Kidney tubule cell (primary cell): Measurements from ENCODE around the gene GPR39.
"Not testable (repeated sequence)": the region's sequence is repeated elsewhere in the genome, so short reads cannot be mapped to it uniquely, and the experiment has no call there.

ENCODE experiments used
- DNase-seq: peaks from one replicate; pipeline ENCODE4 v3.0.0-alpha.2; 2018; ENCODE audit warnings: low spot score

The GPR39 gene

DNA sequence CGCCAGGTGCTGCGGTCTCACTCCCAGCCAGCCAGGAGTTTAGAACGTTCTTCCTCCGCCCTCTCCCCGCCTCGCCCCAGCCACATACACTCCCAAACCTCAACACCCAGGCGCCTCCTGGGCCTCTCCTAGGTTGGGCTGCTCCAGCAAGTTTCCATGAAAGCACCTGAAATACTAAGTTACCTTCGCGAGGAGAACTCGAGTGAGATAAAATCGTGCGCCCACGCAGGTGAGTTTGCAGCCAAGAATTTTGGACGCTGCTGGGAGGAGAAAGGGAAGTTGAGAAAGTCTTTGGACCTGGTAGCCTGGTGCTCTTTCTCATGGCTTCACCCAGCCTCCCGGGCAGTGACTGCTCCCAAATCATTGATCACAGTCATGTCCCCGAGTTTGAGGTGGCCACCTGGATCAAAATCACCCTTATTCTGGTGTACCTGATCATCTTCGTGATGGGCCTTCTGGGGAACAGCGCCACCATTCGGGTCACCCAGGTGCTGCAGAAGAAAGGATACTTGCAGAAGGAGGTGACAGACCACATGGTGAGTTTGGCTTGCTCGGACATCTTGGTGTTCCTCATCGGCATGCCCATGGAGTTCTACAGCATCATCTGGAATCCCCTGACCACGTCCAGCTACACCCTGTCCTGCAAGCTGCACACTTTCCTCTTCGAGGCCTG lies at the start of gene GPR39:
Gene GPR39 (plus strand): TSS at position 83 of the 673 bp plus-strand sequence.
- DNase-seq: no peak

DNA sequence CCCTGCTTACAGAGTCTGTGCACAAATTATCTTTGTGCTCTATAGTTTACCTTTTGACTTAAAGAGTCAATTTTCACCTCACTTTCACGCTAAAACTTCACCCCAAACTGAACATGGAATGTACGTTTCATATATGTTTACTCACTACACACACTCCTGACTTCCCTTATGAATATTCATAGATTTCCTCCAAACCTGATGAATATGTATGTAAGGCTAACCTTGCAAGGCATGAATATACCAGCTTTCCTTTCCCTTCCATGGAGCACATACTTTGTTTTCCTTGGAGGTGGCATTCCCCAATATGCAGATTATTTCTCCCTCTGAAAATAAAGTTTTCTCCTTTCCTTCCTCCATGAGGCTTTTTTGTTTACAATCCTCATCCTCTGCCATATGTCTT lies 48.4 kb upstream of the GPR39 start:
- DNase-seq: no peak

DNA sequence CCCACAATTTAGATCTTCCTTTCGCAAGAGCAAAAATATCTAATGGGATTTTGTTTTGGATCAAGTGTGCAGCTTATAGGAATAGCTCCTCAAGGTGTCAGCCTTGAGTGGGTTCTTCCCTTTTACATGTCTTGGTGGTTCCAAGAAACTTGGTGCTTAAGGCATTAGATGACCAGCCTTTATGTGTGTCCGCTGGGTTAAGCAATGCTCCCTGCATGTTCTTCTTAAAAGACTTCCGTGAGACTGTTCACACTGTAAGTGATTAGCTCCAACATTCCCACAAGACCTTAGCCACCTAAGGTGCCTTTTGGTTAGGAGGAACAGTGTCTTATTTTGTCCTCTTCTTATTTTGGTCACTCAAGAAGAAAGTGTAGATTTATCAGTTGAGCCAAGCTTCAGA lies 44.3 kb upstream of the GPR39 start:
- DNase-seq: no peak

DNA sequence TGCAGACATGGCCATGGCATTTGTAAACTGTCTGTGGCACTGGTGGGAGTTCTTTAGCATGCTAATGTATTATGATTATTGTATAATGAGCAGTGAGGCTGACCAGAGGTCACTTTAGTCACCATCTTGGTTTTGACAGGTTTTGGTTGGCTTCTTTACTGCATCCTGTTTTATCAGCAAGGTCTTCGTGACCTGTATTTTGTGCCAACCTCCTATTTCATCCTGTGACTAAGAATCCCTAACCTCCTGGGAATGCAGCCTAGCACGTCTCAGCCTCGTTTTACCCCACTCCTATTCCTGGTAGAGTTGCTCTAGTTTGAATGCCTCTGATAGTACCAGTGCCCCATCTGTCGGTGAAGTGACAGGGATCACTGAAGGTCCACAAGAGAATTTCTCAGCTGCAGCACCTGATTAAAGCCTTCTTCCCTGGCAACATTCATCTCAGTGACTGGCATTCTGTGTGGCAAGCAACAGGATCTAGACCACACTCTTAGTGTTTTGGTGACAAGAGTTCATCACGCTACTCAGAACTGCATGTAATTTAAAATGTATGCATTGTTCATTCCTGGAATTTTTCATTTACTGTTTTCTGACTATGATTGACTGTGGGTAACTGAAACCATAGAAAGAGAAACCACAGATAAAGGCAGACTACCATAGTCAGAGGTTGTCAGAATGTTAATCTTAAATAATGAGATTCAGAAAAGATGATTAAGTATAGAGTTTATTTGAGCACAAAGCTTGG lies 43.0 kb upstream of the GPR39 start:
- no peak for DNase-seq

DNA sequence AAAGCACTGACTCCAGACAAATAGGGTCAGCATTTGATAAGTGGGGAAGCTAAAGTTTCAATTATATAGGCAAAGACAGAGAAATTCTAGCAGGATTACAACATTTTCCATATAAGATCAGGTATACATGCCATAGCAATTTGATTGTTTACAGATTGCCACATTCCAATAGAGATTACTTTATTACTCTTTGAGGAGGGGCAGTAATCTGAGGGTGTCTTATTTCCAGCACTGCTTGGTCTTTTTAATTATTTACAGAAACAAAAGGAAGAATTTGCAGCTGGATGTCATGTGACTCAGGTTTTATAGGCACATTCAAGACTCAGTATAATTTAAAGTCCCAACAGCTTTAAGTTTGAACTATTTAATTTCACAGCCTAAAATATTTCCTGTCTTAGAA lies 42.5 kb upstream of the GPR39 start:
- DNase-seq: no peak

DNA sequence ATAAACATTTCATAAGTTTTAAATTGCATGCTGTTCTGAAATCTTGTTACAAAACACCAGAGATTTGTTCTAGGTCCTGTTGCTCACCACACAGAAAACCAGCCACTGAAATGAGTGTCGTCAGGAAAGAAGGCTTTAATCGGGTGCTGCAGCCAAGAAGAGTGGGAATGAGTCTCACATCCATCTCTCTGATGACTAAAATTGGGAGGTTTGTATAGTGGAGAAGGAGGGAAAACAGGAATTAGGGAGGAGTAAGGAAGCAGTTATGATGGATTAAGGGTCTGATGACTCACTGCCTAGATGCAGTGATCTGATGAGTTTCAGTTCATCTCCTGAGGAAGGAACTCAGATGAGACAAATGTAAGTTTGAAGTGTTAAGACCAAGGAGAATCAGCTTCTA lies 42.1 kb upstream of the GPR39 start:
- peak; percentile 58 for DNase-seq

DNA sequence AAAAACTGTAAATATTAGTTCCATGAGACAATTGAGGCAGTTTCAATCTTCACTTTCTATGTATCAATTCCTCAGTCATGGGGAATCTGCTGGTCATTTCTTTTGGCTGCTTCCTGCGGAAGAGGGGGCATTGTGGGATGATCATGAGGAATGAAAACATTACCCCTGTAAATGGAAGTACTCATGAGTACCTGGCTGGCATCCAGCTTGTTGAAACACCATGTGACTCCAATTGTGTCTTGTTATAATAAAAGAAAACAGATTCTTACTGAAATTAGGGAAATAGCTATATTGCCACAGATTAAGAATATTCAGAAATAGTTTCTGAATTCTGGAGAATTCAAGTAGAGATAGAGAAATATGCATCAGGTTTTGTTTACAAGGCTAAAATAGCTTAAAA lies 41.6 kb upstream of the GPR39 start:
- DNase-seq: peak; percentile 37

DNA sequence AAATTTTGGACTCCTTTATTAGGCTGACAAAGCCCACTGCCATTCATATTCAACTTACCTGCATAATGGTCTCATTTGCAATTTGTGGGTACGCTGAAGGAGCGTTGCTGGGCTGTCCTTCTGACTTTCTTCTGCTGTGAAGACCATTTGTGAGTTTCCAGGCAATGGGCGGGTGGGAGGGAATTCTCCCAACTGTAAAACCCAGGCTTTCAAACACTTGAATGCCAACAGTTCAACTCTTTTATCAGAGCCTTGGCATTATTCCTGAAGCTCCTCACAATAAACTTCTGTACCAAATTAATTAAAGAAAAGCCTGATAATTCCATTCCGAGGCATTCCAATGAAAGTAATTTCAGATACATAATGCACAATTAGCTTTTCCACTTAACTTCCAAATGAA lies 35.2 kb upstream of the GPR39 start:
- no peak for DNase-seq

DNA sequence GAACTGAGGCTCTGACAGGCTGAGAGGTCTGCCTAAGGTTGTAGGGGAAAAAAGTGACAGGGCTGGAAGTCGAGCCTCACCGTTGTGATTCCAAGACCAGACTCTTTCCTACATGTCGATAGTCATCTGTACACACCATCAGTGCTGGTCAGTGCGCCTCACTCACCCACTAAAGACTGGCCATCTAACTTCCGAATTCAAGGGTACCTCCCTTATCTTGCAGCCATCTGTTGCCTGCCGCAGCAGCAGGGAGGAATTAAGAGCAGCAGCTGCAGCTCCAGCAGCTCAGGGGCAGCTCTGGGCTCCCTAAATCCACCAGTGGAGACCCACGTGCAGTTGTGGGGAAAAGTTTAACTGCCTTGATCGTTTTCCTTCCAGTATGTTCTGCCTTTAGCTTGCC lies 32.6 kb upstream of the GPR39 start:
- DNase-seq: no peak

DNA sequence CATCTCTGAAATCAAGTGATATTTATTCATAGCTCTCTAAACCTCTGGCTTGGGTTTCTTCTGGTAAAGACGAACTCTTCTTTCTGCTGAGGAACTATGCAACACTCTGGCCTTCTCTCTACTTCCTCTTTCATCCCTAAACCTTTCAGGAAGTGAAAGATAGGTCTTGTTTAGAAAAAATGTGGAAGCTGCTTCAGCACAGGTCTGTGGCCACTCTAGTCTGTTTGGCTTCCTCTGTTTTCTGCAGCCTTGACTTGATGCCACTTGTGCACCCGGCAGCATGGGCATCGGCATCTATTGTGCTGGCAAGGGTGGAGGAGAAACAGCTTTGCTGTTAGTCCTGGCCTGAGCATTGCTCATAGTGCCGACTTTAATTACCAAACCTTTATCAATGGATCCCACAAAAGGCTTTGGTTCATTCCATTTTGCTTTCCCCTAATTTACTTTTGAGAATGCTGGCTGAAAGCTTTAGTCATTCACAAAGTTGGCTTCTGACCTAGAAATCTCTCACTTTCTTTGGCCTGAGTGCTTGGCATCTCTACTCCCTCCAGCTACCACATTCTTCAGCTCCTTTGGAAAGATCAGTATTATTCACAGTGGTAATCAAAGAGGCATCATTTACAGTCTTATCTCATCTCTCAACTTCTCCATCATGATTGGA lies 32.0 kb upstream of the GPR39 start:
- no peak for DNase-seq

DNA sequence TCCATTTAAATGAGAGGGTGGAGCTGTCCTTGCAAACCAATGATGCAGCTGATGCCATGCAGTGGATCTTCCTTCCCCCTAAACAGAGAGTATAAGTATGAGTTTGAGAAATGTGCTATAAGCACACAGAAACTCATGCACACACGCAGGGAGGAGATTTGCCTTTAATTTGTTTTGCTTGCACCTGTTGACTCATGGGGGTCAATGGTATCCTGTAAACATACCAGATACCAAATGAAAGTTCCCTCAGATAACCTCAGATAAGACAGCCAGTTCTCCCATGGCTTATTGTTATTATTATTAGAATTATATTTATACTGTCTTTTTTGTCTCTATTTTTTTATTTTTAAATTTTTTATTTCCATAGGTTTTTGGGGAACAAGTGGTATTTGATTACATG lies 29.5 kb upstream of the GPR39 start:
- DNase-seq: no peak

DNA sequence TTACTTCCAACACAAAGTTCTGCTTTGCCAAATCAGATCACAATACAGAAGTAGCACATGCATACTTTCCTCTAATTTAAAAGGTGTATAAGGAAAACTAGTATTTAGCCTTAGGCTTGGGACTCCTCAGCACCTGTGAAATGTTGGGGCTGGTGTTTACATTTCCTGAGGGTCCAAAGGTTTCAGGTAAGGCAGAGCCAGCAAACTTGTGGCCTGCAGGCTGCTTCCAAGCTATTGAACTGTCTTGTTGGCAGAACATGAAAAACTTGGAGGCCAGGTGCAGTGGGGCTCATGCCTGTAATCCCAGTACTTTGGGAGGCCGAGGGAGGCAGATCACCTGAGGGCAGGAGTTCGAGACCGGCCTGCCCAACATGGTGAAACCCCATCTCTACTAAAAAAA lies 26.5 kb upstream of the GPR39 start:
- no peak for DNase-seq

DNA sequence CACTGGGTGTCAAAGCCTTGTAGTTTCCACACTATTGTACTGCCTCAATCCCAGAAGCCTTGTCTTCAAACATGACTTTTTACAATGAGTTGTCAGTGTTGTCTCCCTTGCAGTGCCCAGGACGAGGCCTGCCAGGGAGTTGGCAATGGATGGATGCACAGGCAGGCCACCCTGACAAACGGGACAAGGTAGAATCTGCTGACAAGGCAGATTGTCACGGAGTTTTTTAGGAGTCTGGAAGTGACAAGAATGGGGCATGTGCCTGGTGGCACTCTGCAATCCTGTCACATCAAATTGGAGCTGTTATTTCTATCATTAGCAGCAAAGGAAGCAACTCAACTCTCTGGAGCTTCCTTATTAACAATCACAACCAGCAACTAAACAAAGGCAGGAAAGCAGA lies 25.2 kb upstream of the GPR39 start:
- DNase-seq: no peak

DNA sequence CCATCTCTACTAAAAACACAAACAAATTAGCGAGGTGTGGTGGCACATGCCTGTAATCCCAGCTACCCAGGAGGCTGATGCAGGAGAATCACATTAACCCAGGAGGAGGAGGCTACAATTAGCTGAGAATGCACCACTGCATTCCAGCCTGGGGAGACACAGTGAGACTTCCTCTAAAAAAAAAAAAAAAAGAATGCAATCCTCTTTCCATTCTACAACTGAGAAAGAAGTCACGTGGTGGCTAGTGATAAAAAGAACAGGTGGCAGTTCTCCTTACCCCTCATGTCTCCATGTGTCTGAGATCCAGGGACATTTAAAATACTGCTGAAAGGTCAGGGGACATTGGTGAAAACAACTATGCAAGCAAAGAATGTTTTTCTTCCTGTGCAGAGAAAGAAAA lies 24.4 kb upstream of the GPR39 start:
- no peak for DNase-seq

DNA sequence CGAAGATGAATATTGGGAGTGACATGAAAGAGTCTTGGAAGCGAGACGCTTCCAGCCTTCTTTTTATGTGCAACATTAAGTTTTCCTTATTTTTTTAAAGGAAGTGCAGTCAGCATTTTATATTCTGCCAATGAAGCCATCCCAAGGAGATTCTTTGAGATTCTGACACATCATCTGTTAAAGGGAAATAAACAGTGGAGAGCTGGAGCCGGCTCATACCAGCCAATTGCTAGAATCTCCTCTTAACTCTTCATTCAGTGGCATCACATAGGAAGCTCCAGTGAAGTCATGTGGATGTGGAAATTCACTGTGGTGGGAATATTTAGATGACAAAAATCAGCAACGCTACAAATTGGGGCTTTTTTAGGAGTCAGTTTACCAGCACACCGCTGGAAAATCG lies 23.7 kb upstream of the GPR39 start:
- no peak for DNase-seq

DNA sequence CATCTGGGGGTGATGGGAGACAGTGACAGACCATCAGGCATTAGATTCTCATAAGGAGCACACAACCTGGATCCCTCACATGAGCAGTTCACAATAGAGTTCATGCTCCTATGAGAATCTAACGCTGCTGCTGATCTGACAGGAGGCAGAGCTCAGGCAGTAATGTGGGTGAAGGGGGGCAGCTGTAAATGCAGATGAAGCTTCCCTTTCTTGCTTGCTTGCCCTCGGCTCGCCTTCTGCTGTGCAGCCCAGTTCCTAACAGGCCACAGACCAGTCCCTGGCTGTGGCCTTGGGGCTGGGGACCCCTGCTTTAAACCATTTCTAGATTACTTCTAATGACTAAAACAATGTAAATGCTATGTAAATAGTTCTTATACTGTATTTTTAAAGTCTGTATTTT lies 19.6 kb upstream of the GPR39 start:
- DNase-seq: not testable (repeated sequence)

DNA sequence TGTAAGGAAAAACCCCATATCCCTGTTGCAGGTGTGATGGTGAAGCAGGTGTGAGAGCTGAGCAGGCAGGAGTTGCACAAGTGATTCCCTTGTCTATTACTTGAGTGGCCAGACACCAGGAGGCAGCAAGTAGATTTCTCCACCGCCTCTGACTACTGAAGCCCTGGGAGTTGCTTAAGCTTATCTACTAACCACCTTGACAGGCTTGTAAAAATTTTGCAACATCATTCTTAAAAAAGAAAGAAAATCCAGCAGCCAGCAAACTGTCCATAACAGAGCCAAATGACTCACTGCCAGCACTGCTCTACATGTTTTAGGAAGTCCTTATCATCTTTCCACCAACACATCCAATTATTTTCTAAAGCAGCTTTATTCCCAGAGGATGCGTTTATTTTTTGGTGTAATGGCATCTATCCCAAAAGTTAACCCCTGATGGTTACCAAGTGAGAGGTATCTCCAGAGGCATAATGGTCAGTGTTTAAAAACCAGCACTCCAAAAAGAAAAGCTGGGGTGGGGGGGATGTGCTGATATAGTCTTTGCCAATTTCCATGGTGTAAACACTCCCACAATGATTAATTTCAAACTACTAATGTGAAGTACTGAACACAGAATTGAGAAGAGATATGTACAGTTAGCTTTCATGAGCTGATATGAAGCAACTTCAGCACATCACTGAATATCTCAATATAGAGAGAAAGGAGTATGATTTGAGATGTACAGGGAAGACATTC lies 16.3 kb upstream of the GPR39 start:
- DNase-seq: no peak

DNA sequence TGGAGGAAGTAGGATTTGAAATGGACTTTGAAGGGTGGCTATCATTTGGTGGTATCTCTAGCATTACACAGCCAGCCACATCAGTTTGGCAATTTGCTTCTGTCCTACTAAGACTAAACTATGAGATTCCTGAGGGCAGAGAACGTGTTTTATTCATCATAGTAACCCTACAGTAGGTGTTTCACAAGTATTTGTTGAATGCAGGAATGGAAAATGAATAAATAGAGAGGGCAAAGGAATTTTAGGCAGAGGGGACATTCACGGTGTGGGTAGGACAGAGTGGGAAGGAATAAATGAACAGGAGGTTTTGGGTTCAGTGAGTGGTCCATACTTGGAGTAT lies 15.7 kb upstream of the GPR39 start:
- no peak for DNase-seq

DNA sequence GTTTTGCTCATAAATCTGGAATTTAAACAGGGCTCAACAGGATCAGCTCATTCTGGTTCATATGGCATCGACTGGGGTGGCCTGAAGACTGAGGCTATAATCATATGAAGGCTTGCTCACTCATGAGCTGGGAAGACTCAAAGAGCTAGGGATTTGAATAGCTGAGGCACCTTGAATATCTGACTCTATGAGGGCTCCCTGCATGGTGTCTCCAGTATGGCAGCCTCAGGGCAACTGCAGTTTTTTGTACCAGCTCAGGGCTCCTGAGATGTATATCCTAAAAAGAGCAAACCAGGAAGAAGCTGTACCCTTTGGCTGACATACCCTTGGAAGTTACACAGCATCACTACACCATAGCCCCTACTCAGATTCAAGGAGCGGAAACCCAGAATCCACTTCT lies 15.3 kb upstream of the GPR39 start:
- no peak for DNase-seq

DNA sequence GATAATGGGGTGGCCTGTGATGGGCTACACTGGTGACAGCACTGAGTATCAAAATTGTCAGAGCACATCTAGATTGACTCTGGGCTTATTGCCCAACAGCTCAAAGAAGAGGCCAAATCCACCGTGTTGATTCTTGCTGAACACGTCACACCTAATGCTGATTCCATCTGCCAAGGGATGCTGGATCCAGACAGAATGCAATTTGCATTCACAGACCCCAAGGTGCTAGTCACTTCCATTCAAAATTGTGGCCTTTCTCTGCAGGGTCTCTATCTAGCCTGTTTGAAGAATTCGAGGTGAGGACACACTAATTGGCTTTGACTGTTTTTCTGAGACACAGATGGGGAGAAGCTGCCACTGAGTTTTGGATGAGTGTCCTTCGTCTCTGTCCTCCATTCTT lies 13.5 kb upstream of the GPR39 start:
- no peak for DNase-seq

DNA sequence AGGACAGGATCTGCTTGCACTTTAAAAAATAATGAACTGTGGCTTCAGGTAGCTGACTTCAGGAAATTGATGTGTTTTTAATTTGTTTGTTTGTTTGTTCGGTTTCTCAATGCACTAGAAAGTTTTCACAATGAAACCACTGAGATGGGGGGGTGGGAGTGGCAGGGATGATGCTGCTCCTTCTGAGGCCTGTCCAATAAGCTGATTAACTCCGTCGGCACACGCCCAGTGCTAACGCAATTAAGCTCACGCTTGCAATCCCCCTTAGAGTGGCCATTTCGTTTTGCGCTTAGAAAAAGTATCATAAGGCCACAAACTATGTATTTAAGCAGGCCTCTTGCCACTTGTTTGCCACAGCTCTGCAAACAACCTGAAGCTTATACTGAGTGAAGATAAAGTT lies 12.5 kb upstream of the GPR39 start:
- no peak for DNase-seq

DNA sequence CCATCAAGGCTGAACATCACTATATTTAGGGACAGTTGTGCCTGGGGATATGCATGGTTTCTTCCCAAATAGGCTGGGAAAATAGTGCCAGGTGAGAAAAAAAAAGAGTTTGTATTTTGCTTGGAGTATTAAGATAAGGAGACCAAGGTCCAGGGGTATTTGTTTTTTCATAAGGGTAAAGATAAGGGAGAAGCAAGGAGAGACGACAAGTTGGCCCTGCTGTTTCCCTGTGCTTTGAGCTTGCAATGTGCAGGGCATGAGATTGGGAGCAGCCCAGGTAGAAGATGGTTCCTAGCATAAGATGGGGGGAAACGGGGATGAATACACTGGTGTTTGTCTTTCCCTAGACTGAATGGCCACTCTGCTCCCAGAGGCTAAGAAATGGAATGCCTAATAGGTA lies 8.8 kb upstream of the GPR39 start:
- no peak for DNase-seq

DNA sequence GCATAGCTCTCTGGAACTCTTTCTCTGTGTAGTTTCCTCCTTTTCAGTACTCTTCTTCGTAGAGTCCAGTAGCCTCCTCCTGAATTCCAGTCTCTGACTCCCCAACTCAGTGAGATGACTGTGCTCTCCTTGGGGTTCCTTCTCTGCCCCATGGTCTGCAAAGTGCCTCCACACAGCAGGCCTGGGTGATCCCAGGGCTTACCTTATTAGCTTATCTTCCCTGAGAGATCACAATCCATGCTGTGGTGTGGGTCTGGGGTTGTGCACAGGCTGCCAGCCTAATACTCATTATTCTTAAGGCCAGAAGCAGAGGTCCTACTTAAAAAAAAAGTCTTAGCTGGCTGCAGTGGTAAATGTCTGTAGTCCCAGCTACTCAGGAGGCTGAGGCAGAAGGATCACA lies 4.6 kb upstream of the GPR39 start:
- no peak for DNase-seq
